ENCODE data around the gene FAM219B. TPM values are rescaled to one million over a fixed set of nuclear protein-coding genes. Genes with fewer than 3 reads are reported as not detected.
A peak's percentile ranks its signal among the peaks of the same experiment; 100 is the strongest.

FAM219B gene
- total and polyA plus RNA-seq, 2 of the 4 experiments (the other 2 are of a cell fraction), result 24.9 to 48.7 TPM

DNA sequence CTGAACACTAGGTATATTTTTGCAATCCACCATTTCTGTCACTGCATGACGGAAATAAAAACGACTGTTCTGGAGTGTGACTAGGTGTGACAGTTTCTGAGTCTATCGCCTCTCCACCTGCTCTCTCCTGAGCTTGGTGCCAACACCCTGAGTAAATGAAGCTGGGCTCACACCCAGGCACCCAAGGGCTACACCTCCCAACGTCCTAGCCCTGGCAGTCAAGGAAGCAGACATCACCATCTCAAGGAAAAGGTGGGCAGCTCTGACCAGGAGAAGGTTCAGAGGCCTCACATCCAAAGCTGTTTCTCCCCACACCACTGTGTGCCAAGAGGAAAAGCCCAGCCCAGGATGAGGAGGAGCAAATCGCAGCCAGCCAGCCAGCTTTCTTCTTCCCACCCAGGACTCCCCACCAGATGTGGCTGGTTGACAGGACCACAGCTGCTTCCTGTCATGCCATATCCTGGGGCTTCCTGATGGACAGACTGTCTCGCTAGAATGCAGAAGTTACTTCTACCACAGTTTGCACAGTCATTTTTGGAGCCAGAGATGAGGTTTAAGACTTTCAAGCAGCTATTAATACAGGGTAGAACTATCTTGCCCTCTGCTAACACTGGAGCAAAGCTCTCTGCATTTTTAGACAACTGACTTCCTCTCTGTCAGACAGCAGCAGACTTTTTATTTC lies 36.8 kb downstream of the FAM219B start:
- Histone ChIP-seq H2BK120ac (ENCODE audit: low read depth, low read length) (no peak overlapping the region), H3K36me3 (ENCODE audit: control insufficient read depth, insufficient read depth, low read length) (peaks cover 2% of the 10 kb centered on the region), H3K9me3 (ENCODE audit: control insufficient read depth, insufficient read depth, low read length) (no peaks in the 10 kb centered on the region), H2AFZ (replicated peaks; ENCODE audit: low read length, poor library complexity) (no peak overlapping the region), H3K9me1 (ENCODE audit: insufficient read depth, low read length) (peaks cover 38% of the 10 kb centered on the region), H2BK5ac (ENCODE audit: low read depth, low read length, poor library complexity, severe bottlenecking) (no peak overlapping the region), H3K27ac (ENCODE audit: insufficient read depth, low read length) (no peak overlapping the region), H3K4me3 (ENCODE audit: insufficient read depth, low read depth, low read length) (no peak overlapping the region), H4K91ac (ENCODE audit: insufficient read depth, low read depth, low read length) (no peak overlapping the region), H3K9ac (ENCODE audit: low read depth, low read length) (no peak overlapping the region), H3K4me1 (ENCODE audit: control insufficient read depth, insufficient read depth, low read length) (peaks cover 18% of the 10 kb centered on the region), H4K8ac (ENCODE audit: low read depth in 2 of 2, low read length in 2 of 2) (no peak overlapping the region), H4K20me1 (ENCODE audit: insufficient read depth, low read length) (peaks cover 69% of the 10 kb centered on the region), H3K27me3 (ENCODE audit: control insufficient read depth, insufficient read depth, low read length) (no peaks in the 10 kb centered on the region), H2BK15ac (ENCODE audit: low read depth, low read length) (no peak overlapping the region), H3K14ac (replicated peaks; ENCODE audit: low read depth, low read length) (no peak overlapping the region), H3K79me1 (ENCODE audit: low read depth in 1 of 2, low read length in 2 of 2) (peaks cover 13 to 80% of the 10 kb centered on the region in 2 experiments; a peak in 3 of 4 replicates), H2AK5ac (ENCODE audit: low read depth, low read length) (no peak overlapping the region), H3K56ac (ENCODE audit: extremely low read depth, insufficient read depth, low read length) (no peak overlapping the region), H3K18ac (ENCODE audit: low read depth, low read length) (no peak overlapping the region), H3K23ac (ENCODE audit: low read depth, low read length) (no peak overlapping the region), H2BK20ac (ENCODE audit: low read depth, low read length) (no peak overlapping the region), H3K4ac (ENCODE audit: low read depth, low read length) (no peak overlapping the region), H2AK9ac (replicated peaks; ENCODE audit: low read depth, low read length, poor library complexity) (peak overlapping the region; percentile 10), H4K5ac (ENCODE audit: low read depth, low read length) (no peak overlapping the region), H3K4me2 (ENCODE audit: low read depth, low read length) (peak overlapping the region; percentile 28)
- DNase-seq (peak; percentile 39), ATAC-seq (ENCODE audit: low read depth) (no peak)
- in situ Hi-C loops (cut with MboI; ENCODE audit: low sequenced_read_pairs) (no loop called here), intact Hi-C loops (cut with micrococcal nuclease) (no loop called here), dilution Hi-C loops (cut with HindIII; ENCODE audit: low sequenced_read_pairs, unreplicated experiment) (no loop called here)
- POLR2A ChIA-PET (ENCODE audit: unreplicated experiment), result no interaction called here
- TF ChIP-seq MAFK (IDR thresholded peaks at IDR 0.05; ENCODE audit: low read depth, low read length) (no peak), POLR2A (IDR thresholded peaks at IDR 0.05; ENCODE audit: low read depth, low read length) (no peak), FOS (IDR thresholded peaks at IDR 0.05; ENCODE audit: low read depth, low read length) (no peak), NFE2L2 (IDR thresholded peaks at IDR 0.05; ENCODE audit: low read depth, low read length) (no peak), SMC3 (IDR thresholded peaks at IDR 0.05; ENCODE audit: low read depth, low read length) (no peak)
- WGBS, 2 experiments (ENCODE audit: extremely low coverage in 2 of 2, insufficient read length in 1 of 2), result no CpG with 5 or more reads among the region's 6 CpGs
- CTCF ChIA-PET, result interaction anchor here (0.7 to 1.2 kb wide), 3 partner anchors 87 to 174 kb away, joined by 3 to 10 read pairs (median 6); no protein-coding TSS in a partner anchor
- BruUV-seq (replicated peaks), result no TSS peak
